Measurements from ENCODE around the gene TATDN3.
"Not testable (repeated sequence)": the region's sequence is repeated elsewhere in the genome, so short reads cannot be mapped to it uniquely, and the experiment has no call there.

The TATDN3 gene

GRCh38 chr1:212827831-212828278 is 36.2 kb downstream of the TATDN3 start:
- Histone ChIP-seq H3K27ac (ENCODE audit: low read length) (no peak overlapping the region), H3K36me3 (ENCODE audit: control insufficient read depth, insufficient read depth, low read length) (no peaks in the 10 kb centered on the region), H3K4me1 (ENCODE audit: control insufficient read depth, insufficient read depth, low read length) (no peaks in the 10 kb centered on the region), H3K9me3 (ENCODE audit: control insufficient read depth, insufficient read depth, low read length) (no peaks in the 10 kb centered on the region; the same call in 1 of the 2 replicates), H3K27me3 (ENCODE audit: control insufficient read depth, insufficient read depth, low read length) (no peaks in the 10 kb centered on the region), H3K4me3 (ENCODE audit: low read length) (no peak overlapping the region)
- DNase-seq (ENCODE audit: low read depth, low spot score): no peak
- WGBS (ENCODE audit: insufficient coverage, insufficient read length): no CpG with 5 or more reads among the region's 5 CpGs

DNA sequence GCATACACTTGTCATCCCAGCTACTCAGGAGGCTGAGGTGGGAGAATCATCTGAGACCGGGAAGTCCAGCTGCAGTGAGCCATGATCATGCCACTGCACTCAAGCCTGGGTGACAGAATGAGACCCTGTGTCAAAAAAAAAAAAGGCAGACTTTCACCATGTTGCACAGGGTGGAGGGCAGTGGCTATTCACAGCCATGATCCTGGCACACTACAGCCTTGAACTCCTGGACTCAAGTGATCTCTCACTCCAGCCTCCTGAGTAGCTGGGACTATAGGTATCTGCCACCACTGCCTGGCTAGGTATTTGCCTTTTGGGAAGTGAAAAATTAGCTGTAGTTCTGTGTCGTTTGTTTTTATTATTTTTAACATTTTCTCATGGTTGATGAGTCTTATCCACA is 36.7 kb downstream of the TATDN3 start:
- no peaks in the 10 kb centered on the region for H3K36me3 ChIP-seq (ENCODE audit: control insufficient read depth, insufficient read depth, low read length)
- no peak overlapping the region for H3K27ac ChIP-seq (ENCODE audit: low read length)
- no peaks in the 10 kb centered on the region; the same call in 1 of the 2 replicates for H3K9me3 ChIP-seq (ENCODE audit: control insufficient read depth, insufficient read depth, low read length)
- WGBS (ENCODE audit: insufficient coverage, insufficient read length): no CpG with 5 or more reads among the region's 2 CpGs
- no peaks in the 10 kb centered on the region for H3K27me3 ChIP-seq (ENCODE audit: control insufficient read depth, insufficient read depth, low read length)
- DNase-seq (ENCODE audit: low read depth, low spot score): no peak
- no peaks in the 10 kb centered on the region for H3K4me1 ChIP-seq (ENCODE audit: control insufficient read depth, insufficient read depth, low read length)
- H3K4me3 ChIP-seq (ENCODE audit: low read length): no peak overlapping the region

DNA sequence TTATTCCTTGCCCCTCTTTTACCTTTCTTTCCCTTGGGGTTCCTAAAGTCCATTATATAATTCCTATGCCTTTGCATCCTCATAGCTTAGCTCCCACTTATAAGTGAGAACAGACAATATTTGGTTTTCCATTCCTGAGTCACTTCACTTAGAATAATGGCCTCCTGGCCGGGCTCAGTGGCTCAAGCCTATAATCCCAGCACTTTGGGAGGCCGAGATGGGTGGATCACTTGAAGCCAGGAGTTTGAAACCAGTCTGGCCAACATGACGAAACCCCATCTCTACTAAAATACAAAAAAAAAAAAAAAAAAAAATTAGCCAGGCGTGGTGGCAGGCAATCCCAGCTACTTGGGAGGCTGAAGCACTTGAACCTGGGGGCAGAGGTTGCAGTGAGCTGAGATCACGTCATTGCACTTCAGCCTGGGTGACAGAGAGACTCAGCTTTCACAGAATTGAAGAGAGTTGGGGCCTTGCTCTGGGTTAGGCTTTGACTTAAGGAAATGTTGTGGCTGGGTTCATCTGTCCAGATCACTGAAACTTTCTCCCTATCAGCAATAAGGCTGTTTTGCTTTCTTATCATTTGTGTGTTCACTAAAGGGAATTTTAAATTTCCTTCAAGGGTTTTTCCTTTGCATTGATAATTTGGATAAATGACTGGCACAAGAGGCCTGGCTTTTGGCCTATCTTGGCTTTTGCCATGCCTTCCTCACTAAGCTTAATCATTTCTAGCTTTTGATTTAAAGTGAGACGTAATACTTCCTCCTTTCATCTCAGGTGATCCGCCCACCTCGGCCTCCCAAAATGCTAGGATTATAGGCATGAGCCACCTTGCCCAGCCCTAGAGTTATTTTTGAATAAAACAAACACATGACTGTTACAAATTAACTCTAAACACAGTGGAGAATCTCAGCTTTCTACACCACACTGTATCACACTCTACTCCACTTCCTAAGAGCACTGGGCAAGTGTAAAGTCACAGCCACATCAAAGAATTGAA is 41.8 kb downstream of the TATDN3 start:
- H3K4me3 ChIP-seq (ENCODE audit: low read length); DNase-seq (ENCODE audit: low read depth, low spot score); H3K27me3 ChIP-seq (ENCODE audit: control insufficient read depth, insufficient read depth, low read length); H3K27ac ChIP-seq (ENCODE audit: low read length); H3K36me3 ChIP-seq (ENCODE audit: control insufficient read depth, insufficient read depth, low read length); H3K4me1 ChIP-seq (ENCODE audit: control insufficient read depth, insufficient read depth, low read length); H3K9me3 ChIP-seq (ENCODE audit: control insufficient read depth, insufficient read depth, low read length): not testable (repeated sequence)
- WGBS (ENCODE audit: insufficient coverage, insufficient read length): no CpG with 5 or more reads among the region's 8 CpGs

DNA sequence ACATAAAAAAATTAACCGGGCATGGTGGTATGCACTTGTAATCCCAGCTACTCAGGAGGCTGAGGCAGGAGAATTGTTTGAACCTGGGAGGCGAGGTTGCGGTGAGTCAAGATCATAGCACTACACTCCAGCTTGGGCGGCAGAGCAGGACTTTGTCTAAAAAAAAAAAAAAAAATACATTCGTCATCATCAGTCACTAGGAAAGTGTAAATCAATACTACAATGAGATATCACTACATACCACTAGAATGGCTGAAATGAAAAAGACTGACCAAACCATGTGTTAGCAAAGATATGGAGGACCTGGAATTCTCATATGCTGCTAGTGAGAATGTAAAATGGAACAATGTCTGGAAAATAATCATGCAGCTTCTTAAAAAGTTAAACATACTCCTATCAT is 46.5 kb downstream of the TATDN3 start:
- H3K36me3 ChIP-seq (ENCODE audit: control insufficient read depth, insufficient read depth, low read length): no peaks in the 10 kb centered on the region
- H3K9me3 ChIP-seq (ENCODE audit: control insufficient read depth, insufficient read depth, low read length): no peaks in the 10 kb centered on the region
- no CpG with 5 or more reads among the region's 5 CpGs for WGBS (ENCODE audit: insufficient coverage, insufficient read length)
- no peaks in the 10 kb centered on the region for H3K4me1 ChIP-seq (ENCODE audit: control insufficient read depth, insufficient read depth, low read length)
- no peaks in the 10 kb centered on the region for H3K27me3 ChIP-seq (ENCODE audit: control insufficient read depth, insufficient read depth, low read length)
- H3K27ac ChIP-seq (ENCODE audit: low read length): no peak overlapping the region
- H3K4me3 ChIP-seq (ENCODE audit: low read length): no peak overlapping the region
- DNase-seq (ENCODE audit: low read depth, low spot score): no peak

DNA sequence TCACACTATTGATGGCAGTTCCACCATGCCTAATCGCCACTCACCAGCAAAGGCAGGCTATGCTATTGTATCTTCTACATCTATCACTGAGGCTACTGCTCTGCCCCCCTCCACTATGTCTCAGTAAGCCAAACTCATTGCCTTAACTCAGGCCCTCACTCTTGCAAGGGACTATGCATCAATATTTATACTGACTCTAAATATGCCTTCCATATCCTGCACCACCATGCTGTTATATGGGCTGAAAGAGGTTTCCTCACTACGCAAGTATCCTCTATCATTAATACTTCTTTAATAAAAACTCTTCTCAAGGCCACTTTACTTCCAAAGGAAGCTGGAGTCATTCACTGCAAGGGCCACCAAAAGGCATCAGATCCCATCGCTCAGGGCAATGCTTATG is 52.8 kb downstream of the TATDN3 start:
- not testable (repeated sequence) for H3K9me3 ChIP-seq (ENCODE audit: control insufficient read depth, insufficient read depth, low read length); H3K4me1 ChIP-seq (ENCODE audit: control insufficient read depth, insufficient read depth, low read length); DNase-seq (ENCODE audit: low read depth, low spot score); H3K36me3 ChIP-seq (ENCODE audit: control insufficient read depth, insufficient read depth, low read length); H3K4me3 ChIP-seq (ENCODE audit: low read length); H3K27me3 ChIP-seq (ENCODE audit: control insufficient read depth, insufficient read depth, low read length); H3K27ac ChIP-seq (ENCODE audit: low read length)
- no CpG with 5 or more reads among the region's 3 CpGs for WGBS (ENCODE audit: insufficient coverage, insufficient read length)

DNA sequence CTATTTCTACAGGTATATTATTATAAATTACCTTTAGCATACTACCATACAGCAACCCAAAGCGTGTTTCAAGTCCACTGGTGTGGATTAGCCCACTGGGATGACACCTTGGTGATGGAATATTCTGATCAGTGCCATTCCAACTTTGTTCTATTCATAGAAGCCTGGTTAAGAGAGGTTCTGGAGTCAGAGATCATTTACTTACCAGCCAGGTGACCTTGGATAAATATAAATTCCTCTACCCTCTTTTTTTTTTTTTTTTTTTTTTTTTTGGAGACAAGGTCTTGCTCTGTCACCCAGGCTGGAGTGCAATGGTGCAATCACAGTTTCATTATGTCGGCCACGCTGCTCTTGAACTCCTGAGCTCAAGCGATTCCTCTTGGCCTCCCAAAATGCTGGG is 55.9 kb downstream of the TATDN3 start, which contains the start of gene SPATA45:
Gene SPATA45 (minus strand): TSS at position 101 of the 400 bp plus-strand sequence. CDS start 11,500 bp downstream, outside the sequence.
- no CpG with 5 or more reads among the region's 4 CpGs for WGBS (ENCODE audit: insufficient coverage, insufficient read length)
- Histone ChIP-seq H3K9me3 (ENCODE audit: control insufficient read depth, insufficient read depth, low read length) (no peaks in the 10 kb centered on the region), H3K27me3 (ENCODE audit: control insufficient read depth, insufficient read depth, low read length) (no peaks in the 10 kb centered on the region), H3K4me3 (ENCODE audit: low read length) (no peak within 1 kb of the TSS), H3K4me1 (ENCODE audit: control insufficient read depth, insufficient read depth, low read length) (no peaks in the 10 kb centered on the region), H3K36me3 (ENCODE audit: control insufficient read depth, insufficient read depth, low read length) (no peaks in the 10 kb centered on the region), H3K27ac (ENCODE audit: low read length) (no peak within 1 kb of the TSS)
- DNase-seq (ENCODE audit: low read depth, low spot score): no peak

DNA sequence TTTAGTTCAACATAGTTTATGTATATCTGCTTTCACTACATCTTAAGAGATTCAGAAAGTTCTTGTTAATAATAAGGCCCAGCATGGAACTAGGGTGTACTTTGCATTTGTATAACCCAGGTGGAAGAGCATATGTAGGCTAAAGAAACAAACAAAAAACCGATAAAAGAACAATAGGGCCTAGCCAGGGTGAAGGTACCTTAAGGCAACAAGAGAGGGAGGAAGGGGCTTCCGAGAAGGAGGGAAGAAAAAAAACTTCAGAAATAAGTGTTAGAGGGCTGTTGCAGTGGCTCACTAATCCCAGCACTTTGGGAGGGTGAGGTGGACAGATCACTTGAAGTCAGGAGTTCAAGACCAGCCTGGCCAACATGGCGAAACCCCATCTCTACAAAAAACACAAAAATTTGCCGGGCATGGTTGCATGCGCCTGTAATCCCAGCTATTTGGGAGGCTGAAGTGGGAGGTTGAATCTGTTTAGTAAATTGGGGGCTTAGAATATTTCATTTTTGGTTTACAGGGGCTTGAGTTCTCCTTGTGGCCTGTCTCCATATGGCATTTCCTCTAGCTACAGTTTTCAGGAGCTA is 60.5 kb downstream of the TATDN3 start:
- H3K27ac ChIP-seq (ENCODE audit: low read length): no peak overlapping the region
- H3K27me3 ChIP-seq (ENCODE audit: control insufficient read depth, insufficient read depth, low read length): no peaks in the 10 kb centered on the region
- no peaks in the 10 kb centered on the region for H3K36me3 ChIP-seq (ENCODE audit: control insufficient read depth, insufficient read depth, low read length)
- H3K4me1 ChIP-seq (ENCODE audit: control insufficient read depth, insufficient read depth, low read length): peaks cover 3% of the 10 kb centered on the region
- no peaks in the 10 kb centered on the region for H3K9me3 ChIP-seq (ENCODE audit: control insufficient read depth, insufficient read depth, low read length)
- no CpG with 5 or more reads among the region's 5 CpGs for WGBS (ENCODE audit: insufficient coverage, insufficient read length)
- H3K4me3 ChIP-seq (ENCODE audit: low read length): no peak overlapping the region
- DNase-seq (ENCODE audit: low read depth, low spot score): no peak

- Histone ChIP-seq H3K27me3 (ENCODE audit: control insufficient read depth, insufficient read depth, low read length) (no peaks in the 10 kb centered on the region), H3K36me3 (ENCODE audit: control insufficient read depth, insufficient read depth, low read length) (no peaks in the 10 kb centered on the region), H3K4me3 (ENCODE audit: low read length) (no peak overlapping the region), H3K27ac (ENCODE audit: low read length) (no peak overlapping the region), H3K4me1 (ENCODE audit: control insufficient read depth, insufficient read depth, low read length) (peaks cover 3% of the 10 kb centered on the region), H3K9me3 (ENCODE audit: control insufficient read depth, insufficient read depth, low read length) (no peaks in the 10 kb centered on the region)
- no CpG with 5 or more reads among the region's 5 CpGs for WGBS (ENCODE audit: insufficient coverage, insufficient read length)
- DNase-seq (ENCODE audit: low read depth, low spot score): no peak
Measured at GRCh38 chr1:212853658-212854057, 62.0 kb downstream of the TATDN3 start.

- H3K27me3 ChIP-seq (ENCODE audit: control insufficient read depth, insufficient read depth, low read length): no peaks in the 10 kb centered on the region
- no CpG with 5 or more reads among the region's 16 CpGs for WGBS (ENCODE audit: insufficient coverage, insufficient read length)
- H3K36me3 ChIP-seq (ENCODE audit: control insufficient read depth, insufficient read depth, low read length): no peaks in the 10 kb centered on the region
- peak overlapping the region; percentile 81; the same call in 1 of the 2 replicates for H3K4me3 ChIP-seq (ENCODE audit: low read length)
- no peak overlapping the region for H3K27ac ChIP-seq (ENCODE audit: low read length)
- DNase-seq (ENCODE audit: low read depth, low spot score): no peak
- peaks cover 3% of the 10 kb centered on the region for H3K4me1 ChIP-seq (ENCODE audit: control insufficient read depth, insufficient read depth, low read length)
- no peaks in the 10 kb centered on the region for H3K9me3 ChIP-seq (ENCODE audit: control insufficient read depth, insufficient read depth, low read length)
Measured at GRCh38 chr1:212856755-212857154, 65.1 kb downstream of the TATDN3 start.

DNA sequence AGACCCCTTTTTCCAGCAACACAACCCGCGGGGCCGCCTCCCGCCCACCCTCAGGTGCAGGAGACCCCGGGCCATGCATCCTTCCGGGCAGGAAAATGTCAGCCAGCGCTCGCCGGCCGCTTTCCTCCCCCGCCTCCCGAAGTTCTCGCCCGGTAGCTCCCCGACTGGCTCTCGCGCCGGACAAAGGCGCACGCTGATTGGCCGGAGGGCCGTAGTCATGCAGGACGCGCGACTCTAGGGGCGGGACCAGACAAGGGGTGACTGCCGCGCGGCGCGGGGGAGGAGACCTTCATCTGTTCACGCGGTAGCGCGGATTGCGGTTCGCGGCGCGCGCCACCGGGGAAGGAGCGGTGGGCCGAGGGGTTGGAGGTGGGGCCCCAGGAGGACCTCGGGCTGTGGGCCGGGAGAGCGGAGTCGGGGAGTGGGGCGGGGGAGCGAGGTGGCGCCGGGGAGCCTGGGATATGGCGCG is 66.3 kb downstream of the TATDN3 start, which contains the start of gene FLVCR1:
Gene FLVCR1 (plus strand): TSS at position 284 of the 469 bp plus-strand sequence. CDS start 178 bp downstream, at position 462.
- H3K36me3 ChIP-seq (ENCODE audit: control insufficient read depth, insufficient read depth, low read length): no peaks in the 10 kb centered on the region
- peak; percentile 84 for DNase-seq (ENCODE audit: low read depth, low spot score)
- H3K9me3 ChIP-seq (ENCODE audit: control insufficient read depth, insufficient read depth, low read length): no peaks in the 10 kb centered on the region
- WGBS (ENCODE audit: insufficient coverage, insufficient read length): no CpG with 5 or more reads among the region's 54 CpGs
- no peaks in the 10 kb centered on the region for H3K27me3 ChIP-seq (ENCODE audit: control insufficient read depth, insufficient read depth, low read length)
- H3K4me1 ChIP-seq (ENCODE audit: control insufficient read depth, insufficient read depth, low read length): peaks cover 2% of the 10 kb centered on the region
- no peak within 1 kb of the TSS for H3K27ac ChIP-seq (ENCODE audit: low read length)
- H3K4me3 ChIP-seq (ENCODE audit: low read length): peak within 1 kb of the TSS; percentile 81
